Measurements from ENCODE around the gene WASHC2C.
"Not testable (repeated sequence)": the region's sequence is repeated elsewhere in the genome, so short reads cannot be mapped to it uniquely, and the experiment has no call there.

- TF ChIP-seq CTCF, POLR2A, POLR2AphosphoS5, EP300 (IDR thresholded peaks at IDR 0.05): not testable (repeated sequence)
These were observed 5.6 kb upstream of the WASHC2C start for GRCh38 chr10:45721503-45721902.
